Measurements from ENCODE around the gene HHATL.

DNA sequence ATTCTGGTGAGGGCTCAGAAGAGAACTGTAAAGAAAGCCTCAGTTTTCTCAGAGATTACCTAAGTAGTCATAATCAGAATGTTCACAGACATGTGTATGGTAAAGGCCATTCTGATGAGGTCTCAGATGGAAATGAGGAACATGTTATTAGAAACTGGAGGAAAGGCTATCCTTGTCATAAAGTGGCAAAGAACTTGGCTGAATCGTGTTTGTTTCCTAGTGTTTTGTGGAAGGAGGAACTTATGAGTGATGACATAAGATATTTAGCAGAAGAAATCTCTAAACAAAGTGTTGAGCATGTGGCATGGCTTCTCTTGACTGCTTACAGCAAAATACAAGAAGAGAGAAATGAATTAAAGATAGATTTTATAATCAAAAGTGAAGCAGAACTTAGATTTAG is 30.1 kb downstream of the HHATL start:
- TF ChIP-seq, protein P1, sequence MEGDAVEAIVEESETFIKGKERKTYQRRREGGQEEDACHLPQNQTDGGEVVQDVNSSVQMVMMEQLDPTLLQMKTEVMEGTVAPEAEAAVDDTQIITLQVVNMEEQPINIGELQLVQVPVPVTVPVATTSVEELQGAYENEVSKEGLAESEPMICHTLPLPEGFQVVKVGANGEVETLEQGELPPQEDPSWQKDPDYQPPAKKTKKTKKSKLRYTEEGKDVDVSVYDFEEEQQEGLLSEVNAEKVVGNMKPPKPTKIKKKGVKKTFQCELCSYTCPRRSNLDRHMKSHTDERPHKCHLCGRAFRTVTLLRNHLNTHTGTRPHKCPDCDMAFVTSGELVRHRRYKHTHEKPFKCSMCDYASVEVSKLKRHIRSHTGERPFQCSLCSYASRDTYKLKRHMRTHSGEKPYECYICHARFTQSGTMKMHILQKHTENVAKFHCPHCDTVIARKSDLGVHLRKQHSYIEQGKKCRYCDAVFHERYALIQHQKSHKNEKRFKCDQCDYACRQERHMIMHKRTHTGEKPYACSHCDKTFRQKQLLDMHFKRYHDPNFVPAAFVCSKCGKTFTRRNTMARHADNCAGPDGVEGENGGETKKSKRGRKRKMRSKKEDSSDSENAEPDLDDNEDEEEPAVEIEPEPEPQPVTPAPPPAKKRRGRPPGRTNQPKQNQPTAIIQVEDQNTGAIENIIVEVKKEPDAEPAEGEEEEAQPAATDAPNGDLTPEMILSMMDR (IDR thresholded peaks at IDR 0.05) = no peak
- TF ChIP-seq POLR2A (IDR thresholded peaks at IDR 0.05) = no peak
- TF ChIP-seq EP300 (IDR thresholded peaks at IDR 0.05) = no peak

Measured in ovary (tissue), 3 donors.